ENCODE results near the gene HTR7.

Gene HTR7

DNA sequence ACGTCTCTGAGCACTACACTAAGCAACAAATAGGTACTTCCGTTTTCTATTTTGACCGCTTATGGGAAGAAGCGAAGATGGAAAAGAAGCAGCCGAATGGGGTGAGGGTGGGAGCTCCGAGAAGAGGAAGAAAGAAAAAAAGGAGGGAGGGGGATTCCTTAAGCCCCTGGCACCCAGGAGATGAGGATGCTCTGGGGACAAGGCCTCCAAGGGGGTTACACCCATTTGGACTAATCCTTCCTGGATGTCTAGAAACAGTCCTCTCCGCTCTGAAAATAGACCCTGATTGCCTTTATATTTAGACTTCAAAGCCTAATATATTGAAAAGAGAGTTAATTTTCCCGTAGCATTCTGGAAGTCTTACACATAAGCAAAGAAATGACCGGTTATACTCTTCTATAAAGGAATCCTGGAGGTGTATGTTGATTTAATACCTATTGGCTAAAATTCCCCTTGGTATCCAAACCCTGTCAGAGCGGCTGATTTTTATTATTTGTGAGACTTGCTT, 676 bp upstream of the HTR7 start:
- H2AFZ ChIP-seq (ENCODE audit: low read depth), result peak overlapping the region; percentile 79
- H3K9ac ChIP-seq, result no peak overlapping the region
- no peaks in the 10 kb centered on the region for H3K27me3 ChIP-seq (ENCODE audit: insufficient read depth, low read depth)
- no peak overlapping the region for H3K27ac ChIP-seq
- no peaks in the 10 kb centered on the region for H3K79me2 ChIP-seq (ENCODE audit: insufficient read depth, low read depth)
- TF ChIP-seq, protein P1, sequence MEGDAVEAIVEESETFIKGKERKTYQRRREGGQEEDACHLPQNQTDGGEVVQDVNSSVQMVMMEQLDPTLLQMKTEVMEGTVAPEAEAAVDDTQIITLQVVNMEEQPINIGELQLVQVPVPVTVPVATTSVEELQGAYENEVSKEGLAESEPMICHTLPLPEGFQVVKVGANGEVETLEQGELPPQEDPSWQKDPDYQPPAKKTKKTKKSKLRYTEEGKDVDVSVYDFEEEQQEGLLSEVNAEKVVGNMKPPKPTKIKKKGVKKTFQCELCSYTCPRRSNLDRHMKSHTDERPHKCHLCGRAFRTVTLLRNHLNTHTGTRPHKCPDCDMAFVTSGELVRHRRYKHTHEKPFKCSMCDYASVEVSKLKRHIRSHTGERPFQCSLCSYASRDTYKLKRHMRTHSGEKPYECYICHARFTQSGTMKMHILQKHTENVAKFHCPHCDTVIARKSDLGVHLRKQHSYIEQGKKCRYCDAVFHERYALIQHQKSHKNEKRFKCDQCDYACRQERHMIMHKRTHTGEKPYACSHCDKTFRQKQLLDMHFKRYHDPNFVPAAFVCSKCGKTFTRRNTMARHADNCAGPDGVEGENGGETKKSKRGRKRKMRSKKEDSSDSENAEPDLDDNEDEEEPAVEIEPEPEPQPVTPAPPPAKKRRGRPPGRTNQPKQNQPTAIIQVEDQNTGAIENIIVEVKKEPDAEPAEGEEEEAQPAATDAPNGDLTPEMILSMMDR (conservative IDR thresholded peaks at IDR 0.05; ENCODE audit: low read depth, low read length), result no peak
- peaks cover 8% of the 10 kb centered on the region for H3K4me1 ChIP-seq (ENCODE audit: low read depth, poor library complexity, severe bottlenecking)
- no peaks in the 10 kb centered on the region for H3K36me3 ChIP-seq (ENCODE audit: insufficient read depth)
- H4K20me1 ChIP-seq (ENCODE audit: insufficient read depth), result no peaks in the 10 kb centered on the region
- no peak overlapping the region for H3K4me3 ChIP-seq (IDR thresholded peaks at IDR 0.05; ENCODE audit: insufficient read depth, low read depth, low read length)
- H3K4me2 ChIP-seq, result peak overlapping the region; percentile 47

DNA sequence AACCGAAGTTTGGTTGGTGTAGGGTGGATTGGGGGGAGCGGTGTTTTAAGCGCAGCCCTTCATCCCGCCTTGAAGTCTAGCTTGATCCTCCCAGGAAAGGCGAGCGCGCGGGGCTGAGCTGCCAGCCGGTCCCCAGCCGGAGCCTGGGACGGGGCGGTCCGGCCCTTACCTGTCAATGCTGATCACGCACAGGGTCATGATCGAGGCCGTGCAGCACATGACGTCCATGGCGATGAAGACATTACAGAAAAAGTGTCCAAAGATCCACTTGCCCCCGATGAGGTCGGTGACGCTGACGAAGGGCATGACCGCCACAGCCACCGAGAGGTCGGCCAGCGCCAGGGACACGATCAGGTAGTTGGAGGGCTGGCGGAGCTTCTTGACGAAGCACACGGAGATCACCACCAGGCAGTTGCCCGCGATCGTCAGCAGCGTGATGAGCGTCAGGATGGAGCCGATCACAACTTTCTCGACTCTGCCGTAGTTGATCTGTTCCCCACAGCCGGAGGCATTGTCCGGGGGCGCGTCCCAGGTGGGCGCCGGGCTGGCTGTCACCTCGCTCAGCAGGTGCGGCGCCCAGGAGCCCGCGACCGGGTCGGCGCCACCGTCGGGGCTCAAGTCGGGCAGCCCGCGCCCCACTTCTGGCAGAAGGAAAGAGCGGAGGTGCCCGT, 740 bp downstream of the HTR7 start:
- Histone ChIP-seq H3K27ac (no peak overlapping the region), H3K9ac (no peak overlapping the region; the same call in 1 of the 2 replicates), H3K36me3 (ENCODE audit: insufficient read depth) (no peaks in the 10 kb centered on the region), H3K4me3 (IDR thresholded peaks at IDR 0.05; ENCODE audit: insufficient read depth, low read depth, low read length) (no peak overlapping the region), H3K79me2 (ENCODE audit: insufficient read depth, low read depth) (no peaks in the 10 kb centered on the region), H2AFZ (ENCODE audit: low read depth) (peak overlapping the region; percentile 84), H3K27me3 (ENCODE audit: insufficient read depth, low read depth) (no peaks in the 10 kb centered on the region), H3K4me1 (ENCODE audit: low read depth, poor library complexity, severe bottlenecking) (peaks cover 8% of the 10 kb centered on the region), H4K20me1 (ENCODE audit: insufficient read depth) (no peaks in the 10 kb centered on the region), H3K4me2 (peak overlapping the region; percentile 43; the same call in 1 of the 2 replicates)
- TF ChIP-seq, protein P1 (conservative IDR thresholded peaks at IDR 0.05; ENCODE audit: low read depth, low read length), result no peak

DNA sequence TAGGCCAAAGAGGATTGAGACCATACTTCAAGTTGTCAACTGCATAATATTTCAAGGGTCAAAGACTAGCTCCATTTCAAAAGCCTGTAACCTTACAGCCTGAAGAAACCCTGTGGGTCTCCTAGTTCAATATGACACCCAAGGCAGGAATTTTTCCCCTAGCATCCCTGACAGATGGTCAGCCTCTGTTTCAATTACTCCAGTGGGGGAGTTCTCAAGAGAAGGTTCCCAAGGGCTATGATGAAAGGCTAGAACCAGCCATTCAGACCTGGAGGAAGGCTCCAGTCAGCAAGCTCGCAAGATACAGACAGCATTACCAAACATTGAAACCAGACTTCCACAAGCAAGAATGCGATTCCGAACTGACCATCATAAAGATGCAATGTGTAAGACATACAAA, 1.6 kb downstream of the HTR7 start:
- H3K36me3 ChIP-seq (ENCODE audit: insufficient read depth), result no peaks in the 10 kb centered on the region
- H3K4me2 ChIP-seq, result no peak overlapping the region
- TF ChIP-seq, protein P1 (conservative IDR thresholded peaks at IDR 0.05; ENCODE audit: low read depth, low read length), result no peak
- H3K4me3 ChIP-seq (IDR thresholded peaks at IDR 0.05; ENCODE audit: insufficient read depth, low read depth, low read length), result no peak overlapping the region
- H3K9ac ChIP-seq, result no peak overlapping the region
- H2AFZ ChIP-seq (ENCODE audit: low read depth), result no peak overlapping the region
- no peaks in the 10 kb centered on the region for H3K27me3 ChIP-seq (ENCODE audit: insufficient read depth, low read depth)
- no peaks in the 10 kb centered on the region for H3K79me2 ChIP-seq (ENCODE audit: insufficient read depth, low read depth)
- peaks cover 8% of the 10 kb centered on the region for H3K4me1 ChIP-seq (ENCODE audit: low read depth, poor library complexity, severe bottlenecking)
- no peaks in the 10 kb centered on the region for H4K20me1 ChIP-seq (ENCODE audit: insufficient read depth)
- H3K27ac ChIP-seq, result no peak overlapping the region

- no peaks in the 10 kb centered on the region for H3K79me2 ChIP-seq (ENCODE audit: insufficient read depth, low read depth)
- H3K27me3 ChIP-seq (ENCODE audit: insufficient read depth, low read depth), result no peaks in the 10 kb centered on the region
- H3K36me3 ChIP-seq (ENCODE audit: insufficient read depth), result no peaks in the 10 kb centered on the region
- no peak overlapping the region for H3K27ac ChIP-seq
- no peaks in the 10 kb centered on the region for H3K4me1 ChIP-seq (ENCODE audit: low read depth, poor library complexity, severe bottlenecking)
- no peak overlapping the region for H2AFZ ChIP-seq (ENCODE audit: low read depth)
- H4K20me1 ChIP-seq (ENCODE audit: insufficient read depth), result no peaks in the 10 kb centered on the region
- H3K9ac ChIP-seq, result no peak overlapping the region
- TF ChIP-seq, protein P1 (conservative IDR thresholded peaks at IDR 0.05; ENCODE audit: low read depth, low read length), result no peak
- no peak overlapping the region for H3K4me2 ChIP-seq
- H3K4me3 ChIP-seq (IDR thresholded peaks at IDR 0.05; ENCODE audit: insufficient read depth, low read depth, low read length), result no peak overlapping the region
Measured at GRCh38 chr10:90855126-90855525, 2.7 kb downstream of the HTR7 start.
